Lower leg skin (tissue), 3 donors: Measurements from ENCODE around the gene MAPT.

Experiments used
- POLR2A ChIP-seq, 2 donors: fragments of 450-650 bp; IDR thresholded peaks; one replicate each; pipeline ENCODE4 v1.6.1; 2016 to 2017; ENCODE audit warnings: antibody characterized with exemption in 2 of 2, mild to moderate bottlenecking in 1 of 2, moderate library complexity in 1 of 2
- TF ChIP-seq, protein P1 (sequence below), 3 donors: fragments of 450-650 bp; IDR thresholded peaks; one replicate each; pipeline ENCODE4 v1.5.1; 2016; ENCODE audit warnings: antibody characterized with exemption in 3 of 3, mild to moderate bottlenecking in 3 of 3, moderate library complexity in 2 of 3

DNA sequence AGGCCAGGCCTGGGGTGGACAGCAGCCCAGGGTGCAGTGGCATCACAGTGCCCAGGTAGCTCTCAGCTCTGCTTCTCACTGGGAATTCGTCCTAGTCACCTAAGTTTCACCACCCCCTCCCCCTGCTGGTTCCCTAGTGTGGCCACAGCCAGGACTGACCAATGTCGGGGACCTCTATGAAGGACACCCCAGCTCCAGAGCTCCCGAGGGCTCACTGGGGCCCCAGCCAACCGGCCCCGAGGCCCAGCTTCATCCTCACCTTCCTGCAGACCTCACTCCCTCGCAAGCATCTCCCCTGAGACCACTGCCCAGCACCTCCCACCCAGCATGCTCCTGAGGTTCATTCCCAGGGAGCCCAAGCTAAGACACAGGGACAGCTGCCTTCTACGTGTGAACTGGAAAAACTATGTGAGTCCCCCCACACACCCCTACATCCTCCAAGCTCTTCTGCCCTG is 44.8 kb upstream of the MAPT start:
- TF ChIP-seq, protein P1, sequence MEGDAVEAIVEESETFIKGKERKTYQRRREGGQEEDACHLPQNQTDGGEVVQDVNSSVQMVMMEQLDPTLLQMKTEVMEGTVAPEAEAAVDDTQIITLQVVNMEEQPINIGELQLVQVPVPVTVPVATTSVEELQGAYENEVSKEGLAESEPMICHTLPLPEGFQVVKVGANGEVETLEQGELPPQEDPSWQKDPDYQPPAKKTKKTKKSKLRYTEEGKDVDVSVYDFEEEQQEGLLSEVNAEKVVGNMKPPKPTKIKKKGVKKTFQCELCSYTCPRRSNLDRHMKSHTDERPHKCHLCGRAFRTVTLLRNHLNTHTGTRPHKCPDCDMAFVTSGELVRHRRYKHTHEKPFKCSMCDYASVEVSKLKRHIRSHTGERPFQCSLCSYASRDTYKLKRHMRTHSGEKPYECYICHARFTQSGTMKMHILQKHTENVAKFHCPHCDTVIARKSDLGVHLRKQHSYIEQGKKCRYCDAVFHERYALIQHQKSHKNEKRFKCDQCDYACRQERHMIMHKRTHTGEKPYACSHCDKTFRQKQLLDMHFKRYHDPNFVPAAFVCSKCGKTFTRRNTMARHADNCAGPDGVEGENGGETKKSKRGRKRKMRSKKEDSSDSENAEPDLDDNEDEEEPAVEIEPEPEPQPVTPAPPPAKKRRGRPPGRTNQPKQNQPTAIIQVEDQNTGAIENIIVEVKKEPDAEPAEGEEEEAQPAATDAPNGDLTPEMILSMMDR (IDR thresholded peaks at IDR 0.05), result no peak
- no peak for TF ChIP-seq POLR2A (IDR thresholded peaks at IDR 0.05)
